Neural cell (in vitro differentiated cells): ENCODE data around the gene MMP1. TPM values are rescaled to one million over a fixed set of nuclear protein-coding genes. Genes with fewer than 3 reads are reported as not detected.

Experiments used
- H2AFZ ChIP-seq: fragments of 200-600, 300-800 bp; sonication (generic), shearing (Covaris generic); 2 replicates; pipeline ENCODE4 v1.6.0; 2014; ENCODE audit warnings: low read depth, mild to moderate bottlenecking, antibody characterized with exemption, low read length, moderate library complexity
- H3F3A ChIP-seq: fragments of 200-600 bp; shearing (Covaris generic); 2 replicates; pipeline ENCODE4 v1.6.1; 2016; ENCODE audit warnings: mild to moderate bottlenecking, moderate library complexity, mixed read lengths, antibody characterized with exemption, low read length; ENCODE audit not compliant: insufficient read depth, poor library complexity, severe bottlenecking
- H3K27ac ChIP-seq: fragments of 200-600, 300-800 bp; sonication (generic), shearing (Covaris generic); 2 replicates; pipeline ENCODE4 v1.5.1; 2014; ENCODE audit warnings: mild to moderate bottlenecking, low read length, moderate library complexity
- H3K27me3 ChIP-seq: fragments of 300-800, 200-600 bp; sonication (generic), shearing (Covaris generic); 2 replicates; pipeline ENCODE4 v1.6.0; 2014; ENCODE audit warnings: mild to moderate bottlenecking, low read depth, low read length, moderate library complexity; ENCODE audit not compliant: insufficient read depth
- H3K36me3 ChIP-seq: fragments of 300-800, 200-600 bp; sonication (generic), shearing (Covaris generic); 2 replicates; pipeline ENCODE4 v1.5.1; 2014; ENCODE audit warnings: mild to moderate bottlenecking, antibody characterized with exemption, low read length, moderate library complexity; ENCODE audit not compliant: insufficient read depth
- H3K4me2 ChIP-seq: fragments of 300-800, 200-600 bp; sonication (generic), shearing (Covaris generic); 2 replicates; pipeline ENCODE4 v1.6.0; 2014; ENCODE audit warnings: mild to moderate bottlenecking, low read length
- H3K4me3 ChIP-seq: fragments of 300-800, 200-600 bp; sonication (generic), shearing (Covaris generic); 2 replicates; pipeline ENCODE4 v1.5.1; 2014; ENCODE audit warnings: mild to moderate bottlenecking, low read length, moderate library complexity
- H3K79me2 ChIP-seq: fragments of 200-600 bp; shearing (Covaris generic); replicated peaks from 2 replicates; pipeline ENCODE4 v1.6.0; 2014; ENCODE audit warnings: mild to moderate bottlenecking, low read length, moderate library complexity; ENCODE audit not compliant: insufficient read depth
- H3K9ac ChIP-seq: fragments of 300-800, 200-600 bp; sonication (generic), shearing (Covaris generic); 2 replicates; pipeline ENCODE4 v1.6.1; 2016; ENCODE audit warnings: mild to moderate bottlenecking, low read length, mixed read lengths
- H3K9me2 ChIP-seq: fragments of 200-600 bp; shearing (Covaris generic); 2 replicates; pipeline ENCODE4 v1.6.1; 2016; ENCODE audit warnings: mild to moderate bottlenecking, low read length, mixed read lengths; ENCODE audit not compliant: insufficient read depth
- H3K9me3 ChIP-seq: fragments of 200-600, 300-800 bp; sonication (generic), shearing (Covaris generic); 2 replicates; pipeline ENCODE4 v1.6.1; 2016; ENCODE audit warnings: mild to moderate bottlenecking, mixed run types, low read length, moderate library complexity, mixed read lengths
- H4K20me1 ChIP-seq: fragments of 200-600 bp; shearing (Covaris generic); 2 replicates; pipeline ENCODE4 v1.6.1; 2016; ENCODE audit warnings: mild to moderate bottlenecking, mixed run types; ENCODE audit not compliant: insufficient read depth
- EP300 ChIP-seq: fragments of 450-650 bp; conservative IDR thresholded peaks from 2 replicates; pipeline ENCODE4 v1.6.1; 2014; ENCODE audit warnings: antibody characterized with exemption, mild to moderate bottlenecking, moderate library complexity; ENCODE audit not compliant: poor library complexity, severe bottlenecking
- EZH2 ChIP-seq: fragments of 200-600, 300-800 bp; shearing (Covaris generic), sonication (generic); IDR thresholded peaks from 2 replicates; pipeline ENCODE4 v1.6.1; 2014; ENCODE audit warnings: antibody characterized with exemption, low read length, borderline replicate concordance, mild to moderate bottlenecking; ENCODE audit not compliant: insufficient read depth, poor library complexity, severe bottlenecking
- MXI1 ChIP-seq: fragments of 450-650 bp; conservative IDR thresholded peaks from 2 replicates; pipeline ENCODE4 v1.6.1; 2014; ENCODE audit warnings: antibody characterized with exemption, mild to moderate bottlenecking; ENCODE audit not compliant: poor library complexity, severe bottlenecking
- POLR2AphosphoS5 ChIP-seq: IDR thresholded peaks from 2 replicates; pipeline ENCODE4 v1.6.1; 2012
- RAD21 ChIP-seq: fragments of 450-650 bp; conservative IDR thresholded peaks from 2 replicates; pipeline ENCODE4 v1.6.1; 2014; ENCODE audit warnings: antibody characterized with exemption, mild to moderate bottlenecking, moderate library complexity
- SMC3 ChIP-seq: fragments of 450-650 bp; conservative IDR thresholded peaks from 2 replicates; pipeline ENCODE4 v1.6.1; 2014; ENCODE audit warnings: antibody characterized with exemption, mild to moderate bottlenecking, moderate library complexity; ENCODE audit not compliant: poor library complexity
- TAF1 ChIP-seq: IDR thresholded peaks from 2 replicates; pipeline ENCODE4 v1.6.1; 2012; ENCODE audit warnings: low read depth
- polyA plus RNA-seq: library from polyadenylated mRNA; depleted of rRNA; stranded (reverse); fragments of >200 nt; gene quantifications from 2 replicates; pipeline ENCODE4 v1.2.3, GENCODE V29; 2014
- TF ChIP-seq, protein P1 (sequence below): fragments of 450-650 bp; IDR thresholded peaks from 2 replicates; pipeline ENCODE4 v1.5.1; 2014; ENCODE audit warnings: antibody characterized with exemption, mild to moderate bottlenecking, moderate library complexity; ENCODE audit not compliant: poor library complexity, severe bottlenecking
- TF ChIP-seq, protein P2 (sequence below): IDR thresholded peaks from 2 replicates; pipeline ENCODE4 v1.6.1; 2012; ENCODE audit warnings: borderline replicate concordance

MMP1 gene
- polyA plus RNA-seq, 1 donor from 2014 or later, result not detected

DNA sequence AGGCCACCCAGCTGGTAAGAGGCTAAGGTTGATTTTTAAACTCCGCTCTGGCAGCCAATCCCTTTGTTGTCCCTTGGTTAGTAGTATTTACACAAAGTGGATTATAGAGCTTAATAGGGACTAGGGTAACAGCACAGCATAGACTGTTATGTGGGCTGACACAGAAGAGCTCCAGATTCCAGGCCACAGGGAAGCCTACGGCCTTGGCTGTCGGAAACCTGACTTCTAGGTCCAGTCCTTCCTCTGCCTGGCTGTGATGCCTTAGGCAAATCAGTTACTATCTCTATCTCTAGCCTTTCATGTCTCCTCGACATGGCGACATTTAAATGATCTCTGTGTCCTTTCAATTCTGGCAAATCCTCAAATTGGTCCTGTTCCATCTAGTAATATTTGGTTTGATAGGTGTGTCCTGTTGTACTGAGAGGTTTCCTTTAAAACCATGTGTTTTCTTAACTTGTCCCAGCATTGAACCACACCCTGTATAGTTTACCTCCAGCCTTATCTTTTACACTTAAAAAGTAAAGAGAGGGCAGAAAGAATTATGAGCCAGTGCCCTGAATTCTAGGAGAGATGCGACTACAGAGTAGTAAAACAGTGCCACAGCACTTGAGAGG lies 4.2 kb downstream of the MMP1 start:
- Histone ChIP-seq H3F3A (no peaks in the 10 kb centered on the region), H3K9ac (no peak overlapping the region), H3K4me2 (no peak overlapping the region), H3K9me2 (no peaks in the 10 kb centered on the region), H3K79me2 (no peaks in the 10 kb centered on the region), H3K4me3 (no peak overlapping the region), H4K20me1 (no peaks in the 10 kb centered on the region), H3K27ac (no peak overlapping the region), H3K9me3 (no peaks in the 10 kb centered on the region), H3K36me3 (no peaks in the 10 kb centered on the region), H3K27me3 (no peaks in the 10 kb centered on the region), H2AFZ (no peak overlapping the region)
- TF ChIP-seq EP300 (no peak), EZH2 (no peak), RAD21 (no peak), SMC3 (no peak), TAF1 (no peak), POLR2AphosphoS5 (no peak)
- TF ChIP-seq, protein P1, sequence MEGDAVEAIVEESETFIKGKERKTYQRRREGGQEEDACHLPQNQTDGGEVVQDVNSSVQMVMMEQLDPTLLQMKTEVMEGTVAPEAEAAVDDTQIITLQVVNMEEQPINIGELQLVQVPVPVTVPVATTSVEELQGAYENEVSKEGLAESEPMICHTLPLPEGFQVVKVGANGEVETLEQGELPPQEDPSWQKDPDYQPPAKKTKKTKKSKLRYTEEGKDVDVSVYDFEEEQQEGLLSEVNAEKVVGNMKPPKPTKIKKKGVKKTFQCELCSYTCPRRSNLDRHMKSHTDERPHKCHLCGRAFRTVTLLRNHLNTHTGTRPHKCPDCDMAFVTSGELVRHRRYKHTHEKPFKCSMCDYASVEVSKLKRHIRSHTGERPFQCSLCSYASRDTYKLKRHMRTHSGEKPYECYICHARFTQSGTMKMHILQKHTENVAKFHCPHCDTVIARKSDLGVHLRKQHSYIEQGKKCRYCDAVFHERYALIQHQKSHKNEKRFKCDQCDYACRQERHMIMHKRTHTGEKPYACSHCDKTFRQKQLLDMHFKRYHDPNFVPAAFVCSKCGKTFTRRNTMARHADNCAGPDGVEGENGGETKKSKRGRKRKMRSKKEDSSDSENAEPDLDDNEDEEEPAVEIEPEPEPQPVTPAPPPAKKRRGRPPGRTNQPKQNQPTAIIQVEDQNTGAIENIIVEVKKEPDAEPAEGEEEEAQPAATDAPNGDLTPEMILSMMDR, result no peak
- TF ChIP-seq, protein P2, sequence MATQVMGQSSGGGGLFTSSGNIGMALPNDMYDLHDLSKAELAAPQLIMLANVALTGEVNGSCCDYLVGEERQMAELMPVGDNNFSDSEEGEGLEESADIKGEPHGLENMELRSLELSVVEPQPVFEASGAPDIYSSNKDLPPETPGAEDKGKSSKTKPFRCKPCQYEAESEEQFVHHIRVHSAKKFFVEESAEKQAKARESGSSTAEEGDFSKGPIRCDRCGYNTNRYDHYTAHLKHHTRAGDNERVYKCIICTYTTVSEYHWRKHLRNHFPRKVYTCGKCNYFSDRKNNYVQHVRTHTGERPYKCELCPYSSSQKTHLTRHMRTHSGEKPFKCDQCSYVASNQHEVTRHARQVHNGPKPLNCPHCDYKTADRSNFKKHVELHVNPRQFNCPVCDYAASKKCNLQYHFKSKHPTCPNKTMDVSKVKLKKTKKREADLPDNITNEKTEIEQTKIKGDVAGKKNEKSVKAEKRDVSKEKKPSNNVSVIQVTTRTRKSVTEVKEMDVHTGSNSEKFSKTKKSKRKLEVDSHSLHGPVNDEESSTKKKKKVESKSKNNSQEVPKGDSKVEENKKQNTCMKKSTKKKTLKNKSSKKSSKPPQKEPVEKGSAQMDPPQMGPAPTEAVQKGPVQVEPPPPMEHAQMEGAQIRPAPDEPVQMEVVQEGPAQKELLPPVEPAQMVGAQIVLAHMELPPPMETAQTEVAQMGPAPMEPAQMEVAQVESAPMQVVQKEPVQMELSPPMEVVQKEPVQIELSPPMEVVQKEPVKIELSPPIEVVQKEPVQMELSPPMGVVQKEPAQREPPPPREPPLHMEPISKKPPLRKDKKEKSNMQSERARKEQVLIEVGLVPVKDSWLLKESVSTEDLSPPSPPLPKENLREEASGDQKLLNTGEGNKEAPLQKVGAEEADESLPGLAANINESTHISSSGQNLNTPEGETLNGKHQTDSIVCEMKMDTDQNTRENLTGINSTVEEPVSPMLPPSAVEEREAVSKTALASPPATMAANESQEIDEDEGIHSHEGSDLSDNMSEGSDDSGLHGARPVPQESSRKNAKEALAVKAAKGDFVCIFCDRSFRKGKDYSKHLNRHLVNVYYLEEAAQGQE, result no peak

DNA sequence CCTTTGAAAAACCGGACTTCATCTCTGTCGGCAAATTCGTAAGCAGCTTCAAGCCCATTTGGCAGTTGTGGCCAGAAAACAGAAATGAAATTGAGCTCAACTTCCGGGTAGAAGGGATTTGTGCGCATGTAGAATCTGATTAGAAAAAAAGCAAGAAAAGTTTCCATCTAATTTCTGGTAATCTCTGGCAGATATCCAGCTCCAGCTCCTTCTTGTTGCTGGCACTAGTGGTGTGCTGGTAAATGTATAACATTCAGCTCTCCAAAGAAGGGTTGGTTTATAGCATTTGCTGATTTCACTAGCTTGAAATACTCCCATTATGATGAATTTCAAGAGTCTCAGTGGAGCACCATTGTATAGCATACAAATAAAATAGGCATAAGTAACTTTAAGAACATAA lies 5.4 kb downstream of the MMP1 start:
- Histone ChIP-seq H4K20me1 (no peaks in the 10 kb centered on the region), H3K27me3 (no peaks in the 10 kb centered on the region), H3K9ac (no peak overlapping the region), H3K36me3 (no peaks in the 10 kb centered on the region), H3K9me3 (no peaks in the 10 kb centered on the region), H3K4me3 (no peak overlapping the region), H3K4me2 (no peak overlapping the region), H3K27ac (no peak overlapping the region), H3F3A (no peaks in the 10 kb centered on the region), H3K9me2 (no peaks in the 10 kb centered on the region), H3K79me2 (no peaks in the 10 kb centered on the region), H2AFZ (no peak overlapping the region)
- TF ChIP-seq POLR2AphosphoS5 (no peak), EZH2 (no peak), TAF1 (no peak), MXI1 (no peak), RAD21 (no peak), SMC3 (no peak), EP300 (no peak)
- TF ChIP-seq, protein P1, result no peak
- TF ChIP-seq, protein P2, result no peak
